Prostate gland (tissue), 2 donors: Measurements from ENCODE around the gene KCNQ5. TPM values are rescaled to one million over a fixed set of nuclear protein-coding genes. Genes with fewer than 3 reads are reported as not detected.

Source experiments
- DNase-seq: peaks from one replicate; pipeline ENCODE4 v3.0.0-alpha.2; 2019; ENCODE audit warnings: low spot score
- H3K27ac ChIP-seq, 2 donors: fragments of 200-600 bp; sonication (generic); 2 replicates each; pipeline ENCODE4 v1.5.1; 2017 to 2019
- H3K27me3 ChIP-seq: fragments of 200-600 bp; sonication (generic); replicated peaks from 2 replicates; pipeline ENCODE4 v1.5.1; 2019; ENCODE audit not compliant: insufficient read depth
- H3K36me3 ChIP-seq, 2 donors: fragments of 200-600 bp; sonication (generic); 1 replicate in 1 of 2; 2 replicates in 1 of 2; pipeline versions ENCODE4 v1.5.1 to v1.8.1; 2017 to 2019
- H3K4me1 ChIP-seq: fragments of 200-600 bp; sonication (generic); replicated peaks from 2 replicates; pipeline ENCODE4 v1.5.1; 2019
- H3K4me3 ChIP-seq, 2 donors: fragments of 200-600 bp; sonication (generic); 2 replicates each; pipeline ENCODE4 v1.5.1; 2017 to 2019
- H3K9me3 ChIP-seq: fragments of 200-600 bp; sonication (generic); 2 replicates; pipeline ENCODE4 v1.5.1; 2017
- POLR2A ChIP-seq: fragments of 450-650 bp; IDR thresholded peaks from one replicate; pipeline ENCODE4 v1.6.1; 2016; ENCODE audit warnings: antibody characterized with exemption, mild to moderate bottlenecking
- POLR2AphosphoS5 ChIP-seq: sonication (generic); formaldehyde crosslinking; IDR thresholded peaks from one replicate; pipeline ENCODE4 v1.6.1; 2017; ENCODE audit warnings: antibody characterized with exemption
- WGBS: methylation state at CpG from one replicate; pipeline ENCODE4 v1.1.5; 2018; 5-methylcytosine and 5-hydroxymethylcytosine counted together
- intact Hi-C: fragments of 100-400 bp; cut with DNase I; formaldehyde crosslinking; loops from one replicate; pipeline ENCODE4 v1.14.2; 2022
- total RNA-seq, 2 donors: library from RNA; depleted of rRNA; stranded (reverse); fragments of >200 nt; gene quantifications; one replicate each; pipeline ENCODE4 v1.1.0, GENCODE V29; 2016
- TF ChIP-seq, protein P1 (sequence below), 4 experiments: fragments of 200-600 bp in 2 of 4; fragments of 450-650 bp in 2 of 4; sonication (generic) in 2 of 4; IDR thresholded peaks; 1 replicate in 3 of 4; 2 replicates in 1 of 4; pipeline ENCODE4 v1.5.1; 2016 to 2019; ENCODE audit warnings: antibody characterized with exemption in 4 of 4, mild to moderate bottlenecking in 2 of 4, moderate library complexity in 2 of 4

The KCNQ5 gene
- total RNA-seq, 2 donors from 2014 or later = 3.6 to 4.1 TPM

DNA sequence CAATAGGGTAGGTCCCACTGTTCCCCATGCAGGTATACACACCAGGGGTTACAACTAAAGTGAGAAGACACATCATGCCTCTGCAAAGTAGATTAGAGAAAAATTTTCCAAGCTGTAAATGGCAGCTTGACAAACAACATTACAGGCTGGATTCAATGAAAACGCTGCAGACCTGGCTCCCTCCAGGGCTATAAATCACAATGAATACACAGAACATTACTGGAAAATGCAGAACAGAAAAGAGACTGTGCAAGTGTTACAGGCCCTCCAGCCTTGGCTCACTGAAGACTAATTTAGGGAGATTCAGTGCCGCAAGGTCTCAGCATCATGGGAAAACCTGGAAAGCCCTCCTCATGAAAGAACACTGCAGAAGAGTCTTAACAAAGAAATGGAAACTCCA is 395.6 kb downstream of the KCNQ5 start:
- intact Hi-C loops = no loop called here
- Histone ChIP-seq H3K4me3 (no peak overlapping the region), H3K36me3 (no peaks in the 10 kb centered on the region), H3K27me3 (no peaks in the 10 kb centered on the region), H3K27ac (no peak overlapping the region), H3K4me1 (no peaks in the 10 kb centered on the region), H3K9me3 (no peaks in the 10 kb centered on the region)
- WGBS = 12% methylated on average over 2 of the region's 2 CpGs
- peak; percentile 58 for TF ChIP-seq POLR2AphosphoS5
- TF ChIP-seq, protein P1, sequence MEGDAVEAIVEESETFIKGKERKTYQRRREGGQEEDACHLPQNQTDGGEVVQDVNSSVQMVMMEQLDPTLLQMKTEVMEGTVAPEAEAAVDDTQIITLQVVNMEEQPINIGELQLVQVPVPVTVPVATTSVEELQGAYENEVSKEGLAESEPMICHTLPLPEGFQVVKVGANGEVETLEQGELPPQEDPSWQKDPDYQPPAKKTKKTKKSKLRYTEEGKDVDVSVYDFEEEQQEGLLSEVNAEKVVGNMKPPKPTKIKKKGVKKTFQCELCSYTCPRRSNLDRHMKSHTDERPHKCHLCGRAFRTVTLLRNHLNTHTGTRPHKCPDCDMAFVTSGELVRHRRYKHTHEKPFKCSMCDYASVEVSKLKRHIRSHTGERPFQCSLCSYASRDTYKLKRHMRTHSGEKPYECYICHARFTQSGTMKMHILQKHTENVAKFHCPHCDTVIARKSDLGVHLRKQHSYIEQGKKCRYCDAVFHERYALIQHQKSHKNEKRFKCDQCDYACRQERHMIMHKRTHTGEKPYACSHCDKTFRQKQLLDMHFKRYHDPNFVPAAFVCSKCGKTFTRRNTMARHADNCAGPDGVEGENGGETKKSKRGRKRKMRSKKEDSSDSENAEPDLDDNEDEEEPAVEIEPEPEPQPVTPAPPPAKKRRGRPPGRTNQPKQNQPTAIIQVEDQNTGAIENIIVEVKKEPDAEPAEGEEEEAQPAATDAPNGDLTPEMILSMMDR (IDR thresholded peaks at IDR 0.05) = no peak
- no peak for TF ChIP-seq POLR2A
- no peak for DNase-seq

DNA sequence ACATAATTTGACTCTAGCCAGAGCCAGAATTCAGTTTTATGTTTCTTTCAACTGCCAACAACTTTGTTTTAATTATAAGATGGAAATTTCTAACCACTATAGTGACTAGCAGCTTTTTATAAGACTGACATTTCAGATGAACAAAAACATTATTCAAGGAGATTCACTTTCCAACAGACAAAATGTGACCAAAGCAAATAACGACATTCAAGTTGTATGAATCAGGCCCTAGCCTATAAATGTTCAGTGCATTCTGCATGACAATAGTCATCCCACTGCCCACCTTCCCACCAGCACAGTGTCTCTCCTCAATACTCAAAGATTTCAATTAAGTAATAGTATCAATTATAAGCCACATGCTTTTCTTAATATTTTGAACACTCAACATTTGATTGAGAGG is 402.7 kb downstream of the KCNQ5 start:
- no peak for DNase-seq
- TF ChIP-seq, protein P1 (IDR thresholded peaks at IDR 0.05) = no peak
- TF ChIP-seq POLR2A = no peak
- TF ChIP-seq POLR2AphosphoS5 = no peak
- Histone ChIP-seq H3K4me1 (peaks cover 3% of the 10 kb centered on the region), H3K9me3 (no peaks in the 10 kb centered on the region), H3K27ac (no peak overlapping the region), H3K27me3 (no peaks in the 10 kb centered on the region), H3K36me3 (no peaks in the 10 kb centered on the region), H3K4me3 (no peak overlapping the region)
- intact Hi-C loops = no loop called here
- WGBS = 74% methylated on average over 1 of the region's 1 CpG

DNA sequence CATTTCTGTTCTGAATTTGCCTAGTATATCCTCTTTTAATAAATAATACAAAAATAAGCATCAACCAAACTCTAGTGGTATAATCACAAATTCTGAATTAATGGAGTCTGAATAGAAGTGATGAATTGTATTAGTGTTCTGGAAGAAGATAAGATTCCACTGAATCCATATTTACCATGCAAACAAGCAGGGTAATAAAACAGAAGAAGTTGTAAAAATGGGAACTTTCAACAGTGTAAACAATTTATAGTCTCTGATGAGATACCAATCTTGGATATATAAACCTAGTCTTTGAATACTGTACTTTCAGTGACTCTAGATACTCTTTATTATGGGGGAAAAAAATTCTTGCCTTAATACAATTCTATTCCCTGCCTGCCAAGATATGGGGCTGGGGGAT is 405.8 kb downstream of the KCNQ5 start:
- no peak overlapping the region for H3K27ac ChIP-seq
- intact Hi-C loops = no loop called here
- H3K4me1 ChIP-seq = peaks cover 3% of the 10 kb centered on the region
- H3K36me3 ChIP-seq = no peaks in the 10 kb centered on the region
- H3K9me3 ChIP-seq = no peaks in the 10 kb centered on the region
- TF ChIP-seq, protein P1 (IDR thresholded peaks at IDR 0.05) = no peak
- TF ChIP-seq POLR2AphosphoS5 = peak; percentile 37
- TF ChIP-seq POLR2A = no peak
- H3K27me3 ChIP-seq = no peaks in the 10 kb centered on the region
- H3K4me3 ChIP-seq = no peak overlapping the region
- no peak for DNase-seq

DNA sequence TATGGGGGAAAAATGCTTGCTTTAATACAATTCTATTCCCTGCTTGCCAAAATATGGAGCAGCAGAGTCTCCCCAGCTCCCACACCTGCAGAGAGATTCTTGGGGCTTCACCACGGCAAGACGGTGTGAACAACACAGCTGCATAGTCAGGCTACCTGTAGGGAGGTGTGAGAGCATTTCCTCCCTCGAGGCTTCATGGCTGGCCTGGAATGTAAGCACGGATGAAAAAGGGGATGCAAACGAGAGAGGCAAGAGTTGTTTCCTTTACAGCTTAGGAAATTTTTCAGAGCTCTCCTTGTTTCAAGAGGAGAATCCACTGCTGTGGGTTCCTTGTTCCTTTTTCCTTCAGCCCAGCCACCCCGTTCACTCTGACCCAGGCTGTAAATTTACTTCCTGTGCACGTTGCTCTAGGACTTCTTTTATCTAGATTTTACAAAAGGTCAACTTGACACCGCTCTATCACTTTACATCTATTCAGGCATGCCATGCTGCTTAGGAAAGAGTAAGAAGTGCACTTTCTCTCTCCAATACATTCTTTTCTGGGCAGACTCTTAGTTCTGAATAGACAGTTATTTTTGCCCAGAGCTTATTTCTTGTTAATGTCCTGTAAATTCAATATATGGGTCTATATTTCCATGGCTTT is 406.4 kb downstream of the KCNQ5 start:
- WGBS = 27% methylated on average over 8 of the region's 8 CpGs
- no peaks in the 10 kb centered on the region for H3K9me3 ChIP-seq
- H3K27me3 ChIP-seq = no peaks in the 10 kb centered on the region
- no peak for DNase-seq
- peaks cover 3% of the 10 kb centered on the region for H3K4me1 ChIP-seq
- no peak overlapping the region for H3K4me3 ChIP-seq
- TF ChIP-seq, protein P1 (IDR thresholded peaks at IDR 0.05) = no peak
- TF ChIP-seq POLR2A (no peak), POLR2AphosphoS5 (no peak)
- intact Hi-C loops = no loop called here
- H3K36me3 ChIP-seq = no peaks in the 10 kb centered on the region
- H3K27ac ChIP-seq = no peak overlapping the region

DNA sequence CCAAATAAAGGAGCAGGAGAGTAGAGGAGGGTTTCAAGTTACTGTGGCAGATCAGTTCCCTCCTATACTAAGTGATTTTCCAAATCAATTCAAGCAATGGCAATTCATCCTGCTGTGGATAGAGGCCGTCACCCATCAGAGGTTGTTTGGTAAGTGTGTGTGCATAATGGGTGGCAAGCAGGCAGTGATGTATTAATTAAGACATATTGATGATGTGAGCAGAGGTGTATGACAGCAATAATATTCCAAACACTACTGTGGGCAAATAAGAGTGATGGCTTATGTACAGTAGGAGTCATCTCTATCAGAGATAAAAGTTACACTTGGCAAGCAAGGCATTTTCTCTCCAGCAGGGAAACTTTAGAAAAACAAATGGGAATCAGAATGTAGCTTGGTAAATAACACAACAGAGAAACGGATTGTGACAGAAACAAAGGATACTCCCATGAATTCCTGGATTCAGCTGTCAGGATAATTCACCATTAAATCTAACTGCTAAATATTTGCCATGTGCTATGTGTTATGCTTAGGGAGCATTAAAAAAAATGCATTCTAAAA is 407.1 kb downstream of the KCNQ5 start:
- 71% methylated on average over 2 of the region's 2 CpGs for WGBS
- no peak for DNase-seq
- Histone ChIP-seq H3K4me3 (no peak overlapping the region), H3K27ac (no peak overlapping the region), H3K36me3 (no peaks in the 10 kb centered on the region), H3K4me1 (peaks cover 3% of the 10 kb centered on the region), H3K9me3 (no peaks in the 10 kb centered on the region), H3K27me3 (no peaks in the 10 kb centered on the region)
- TF ChIP-seq, protein P1 (IDR thresholded peaks at IDR 0.05) = no peak
- TF ChIP-seq POLR2A (no peak), POLR2AphosphoS5 (no peak)
- intact Hi-C loops = no loop called here
